SIG-M5 treated with dmso at 0.1 percent for 504 hours (cell line): ENCODE measurements around the gene FOXL1.
"Not testable (repeated sequence)": the region's sequence is repeated elsewhere in the genome, so short reads cannot be mapped to it uniquely, and the experiment has no call there.

Experiments used
- DNase-seq: peaks from one replicate; lab custom pipeline; 2025; ENCODE audit not compliant: unreplicated experiment; lab: John Stamatoyannopoulos, UW

Gene FOXL1

DNA sequence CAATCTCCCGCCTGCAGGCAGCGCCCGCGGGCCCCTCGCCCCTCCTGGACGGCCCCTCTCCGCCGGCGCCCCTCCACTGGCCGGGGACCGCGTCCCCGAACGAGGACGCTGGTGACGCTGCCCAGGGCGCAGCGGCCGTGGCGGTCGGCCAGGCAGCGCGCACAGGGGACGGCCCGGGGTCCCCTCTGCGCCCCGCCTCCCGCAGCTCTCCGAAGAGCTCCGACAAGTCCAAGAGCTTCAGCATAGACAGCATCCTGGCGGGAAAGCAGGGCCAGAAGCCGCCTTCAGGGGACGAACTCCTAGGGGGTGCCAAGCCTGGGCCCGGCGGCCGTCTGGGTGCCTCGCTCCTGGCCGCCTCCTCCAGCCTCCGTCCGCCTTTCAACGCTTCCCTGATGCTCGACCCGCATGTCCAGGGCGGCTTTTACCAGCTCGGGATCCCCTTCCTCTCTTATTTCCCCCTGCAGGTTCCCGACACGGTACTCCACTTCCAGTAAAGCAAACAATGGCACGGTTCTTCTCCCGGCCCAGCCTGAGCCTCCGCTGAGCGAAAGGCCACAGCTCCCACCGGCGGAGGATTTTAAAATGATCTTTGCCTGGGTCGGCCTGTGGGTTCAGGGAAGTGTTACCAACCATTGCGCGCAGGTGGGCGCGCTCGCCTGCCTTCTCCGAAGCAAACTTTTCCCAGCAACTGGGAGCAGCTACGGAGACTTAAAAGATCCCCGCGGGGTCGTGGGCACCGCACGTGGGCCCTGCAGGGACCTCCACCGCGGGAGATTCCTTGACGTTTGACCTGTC is 1.1 kb downstream of the FOXL1 start:
- DNase-seq: no peak

DNA sequence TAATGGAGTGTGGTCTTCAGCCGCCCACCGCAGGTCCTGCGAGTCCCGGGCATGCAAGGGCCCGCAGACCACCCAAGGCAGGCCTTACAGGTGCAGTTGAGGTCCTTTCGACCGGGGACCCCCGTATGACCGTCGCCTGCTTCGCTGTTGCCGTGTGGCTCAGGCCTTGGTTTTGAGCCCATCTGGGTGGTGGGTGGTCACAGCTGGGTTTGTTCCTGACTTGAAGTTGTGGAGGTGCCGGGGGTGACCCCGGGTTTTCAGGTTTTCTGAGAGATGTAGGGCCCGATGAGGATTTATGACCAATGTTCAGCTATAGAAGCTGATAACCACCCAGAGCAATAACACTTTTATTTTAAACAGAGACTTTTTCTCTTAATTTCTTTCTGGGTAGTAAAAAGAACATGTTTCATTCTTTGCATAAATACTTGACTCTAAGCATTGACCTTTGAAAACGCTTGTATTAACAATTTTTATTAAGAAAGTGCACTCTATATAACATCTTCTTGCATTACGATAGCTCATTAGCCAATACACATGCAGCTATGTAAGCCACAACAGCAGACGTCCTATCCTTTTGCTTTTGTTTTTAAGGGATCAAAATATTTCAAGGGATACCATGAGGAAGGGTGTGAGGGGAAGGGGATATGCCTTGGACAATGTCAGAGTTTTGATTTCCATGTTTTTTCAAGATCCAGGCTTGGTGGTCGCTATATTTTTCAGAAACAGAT is 1.9 kb downstream of the FOXL1 start:
- DNase-seq: no peak

DNA sequence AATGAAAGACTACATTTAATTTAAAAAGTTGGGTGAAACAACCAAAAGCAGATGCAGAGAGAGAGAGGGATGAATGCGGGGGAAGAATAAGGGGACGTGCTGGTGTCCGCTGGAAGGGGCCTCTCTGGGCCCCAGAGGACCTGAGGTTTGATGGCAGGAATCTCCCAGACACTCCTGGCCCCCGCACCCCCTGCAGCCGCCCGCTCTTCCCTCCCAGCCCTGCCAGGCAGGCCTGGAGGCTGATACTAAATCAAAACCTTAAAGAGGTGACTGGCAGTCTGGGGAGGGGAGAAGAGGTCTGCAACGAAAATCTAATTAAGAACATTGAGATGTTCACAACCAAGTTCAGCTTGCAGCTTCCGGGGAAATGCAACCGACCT is 2.4 kb downstream of the FOXL1 start:
- DNase-seq: no peak

DNA sequence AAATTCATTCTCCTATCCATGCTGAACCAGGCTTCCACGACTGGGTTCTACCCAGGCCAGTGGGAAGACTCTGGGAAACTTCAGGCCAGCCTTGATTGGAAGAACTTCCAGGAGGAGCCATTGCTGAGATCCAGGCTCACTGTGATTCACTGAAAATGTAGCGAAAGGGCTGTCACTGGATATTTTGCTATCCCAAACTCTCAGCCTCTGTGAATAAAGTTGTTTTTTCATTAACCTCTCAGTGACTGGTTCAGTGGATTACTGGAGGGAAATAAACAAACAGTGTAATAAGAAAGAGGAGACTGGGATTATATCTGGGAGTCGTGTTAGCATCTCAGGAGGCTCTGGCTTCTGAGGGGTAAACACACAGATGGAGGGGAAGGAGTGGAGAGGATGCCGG is 3.1 kb downstream of the FOXL1 start:
- no peak for DNase-seq

DNA sequence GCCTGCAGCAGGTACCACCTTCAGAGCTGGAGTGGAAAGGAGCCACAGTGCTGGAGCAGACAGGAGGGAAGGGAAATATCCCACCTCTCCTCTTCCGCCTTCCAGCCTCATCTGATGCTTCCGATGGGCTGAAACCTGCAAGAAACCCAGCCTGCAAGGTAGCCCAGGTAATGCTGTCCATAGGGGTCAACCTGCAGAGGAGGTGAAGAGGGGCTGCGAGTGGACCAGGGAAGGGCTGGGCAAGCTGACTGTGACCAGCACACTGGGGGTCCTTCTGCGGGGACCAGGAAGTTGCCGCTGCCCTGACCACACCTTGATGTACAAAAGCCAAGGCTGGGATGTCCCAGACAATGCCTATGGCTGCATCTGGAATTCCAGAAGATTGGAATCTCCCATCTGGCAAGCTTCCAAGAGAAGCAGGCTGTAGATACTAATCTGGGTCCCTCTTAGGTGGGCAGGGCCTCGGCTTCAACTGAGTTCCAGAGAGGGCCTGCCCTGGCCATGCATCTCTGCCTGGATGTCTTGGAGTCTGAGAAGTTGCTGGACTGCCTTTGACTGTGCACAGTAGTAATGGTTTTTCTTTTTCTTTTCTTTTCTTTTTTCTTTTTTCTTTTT is 5.8 kb downstream of the FOXL1 start:
- DNase-seq: no peak

DNA sequence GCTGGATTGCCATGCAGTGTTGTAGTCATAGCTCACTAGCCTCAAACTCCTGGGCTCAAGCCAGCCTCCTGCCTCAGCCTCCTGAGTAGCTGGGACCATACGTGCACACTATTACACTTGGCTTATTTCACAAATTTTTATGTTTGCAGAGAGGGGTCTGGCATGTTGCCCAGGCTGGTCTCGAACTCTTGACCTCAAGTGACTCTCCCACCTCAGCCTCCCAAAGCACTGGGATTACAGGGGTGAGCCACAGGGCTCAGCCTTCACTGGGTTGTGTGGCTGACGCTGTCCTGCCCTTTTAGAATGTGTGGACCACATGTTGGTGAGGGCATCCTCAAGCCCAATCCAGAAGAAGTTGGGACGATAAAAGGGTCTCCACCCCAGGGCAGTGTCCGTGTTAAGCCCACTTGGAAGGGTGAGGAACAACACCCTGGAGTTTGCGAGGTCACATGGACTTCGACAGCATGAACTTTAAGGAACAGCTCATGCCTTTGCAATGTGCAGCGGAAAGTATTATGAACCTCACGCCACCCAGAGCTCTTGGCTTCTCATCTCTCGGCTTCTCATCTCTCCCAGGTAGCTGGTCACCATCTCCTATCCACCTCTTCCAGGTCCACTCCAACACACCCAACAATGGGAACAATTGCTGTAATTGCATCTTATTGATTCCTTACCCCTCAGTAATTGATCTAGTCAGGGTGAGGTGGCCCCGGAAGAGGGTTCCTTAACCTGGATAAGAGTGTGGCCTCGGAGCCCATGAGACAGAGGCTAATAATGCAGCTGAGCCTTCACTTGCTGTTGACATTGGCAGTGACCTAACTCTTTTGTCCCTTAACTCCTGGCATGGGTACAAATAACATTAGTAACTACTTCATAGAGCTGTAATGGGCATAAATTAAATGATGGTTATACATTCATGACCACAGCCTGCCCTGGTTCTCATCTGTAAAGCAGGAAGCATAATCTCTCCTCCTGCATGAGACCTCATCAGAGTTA is 6.7 kb downstream of the FOXL1 start:
- DNase-seq: no peak

DNA sequence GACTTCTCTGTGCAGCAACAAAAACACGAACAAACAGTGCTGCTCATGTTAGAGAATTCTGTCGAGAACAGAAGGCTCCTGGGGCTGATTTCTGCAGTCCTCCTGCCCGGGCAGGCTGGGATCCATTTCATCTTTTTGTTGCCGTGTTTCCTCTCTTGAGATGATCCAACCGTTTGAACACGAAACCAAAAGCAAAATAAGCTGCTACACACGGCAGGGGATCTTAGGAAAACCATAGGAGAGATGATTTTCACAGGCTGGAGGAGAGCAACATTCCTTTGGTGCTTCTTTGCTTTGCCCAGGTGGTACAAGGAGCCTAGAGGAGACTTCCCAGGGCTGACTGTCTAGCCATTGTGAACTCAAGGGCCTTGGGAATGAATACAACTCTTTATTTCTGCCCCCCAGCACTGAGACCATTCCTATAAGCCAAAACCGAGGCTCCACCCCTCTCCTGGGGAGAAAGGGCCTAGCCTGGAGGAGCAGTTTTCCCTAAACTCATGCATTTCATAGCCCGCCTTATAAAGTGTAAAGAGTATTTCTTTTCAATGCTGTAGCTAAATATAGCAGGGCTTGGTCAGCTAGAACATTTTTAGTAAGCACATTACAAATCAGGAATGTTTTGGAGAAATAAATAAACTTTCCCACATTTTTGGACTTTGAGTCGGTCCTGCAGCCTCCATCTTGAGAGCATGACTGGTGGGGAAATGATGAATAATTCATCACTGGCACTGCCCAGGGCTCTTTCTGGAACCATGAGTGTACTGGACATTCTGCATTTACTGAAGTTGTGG is 7.7 kb downstream of the FOXL1 start:
- DNase-seq: no peak

DNA sequence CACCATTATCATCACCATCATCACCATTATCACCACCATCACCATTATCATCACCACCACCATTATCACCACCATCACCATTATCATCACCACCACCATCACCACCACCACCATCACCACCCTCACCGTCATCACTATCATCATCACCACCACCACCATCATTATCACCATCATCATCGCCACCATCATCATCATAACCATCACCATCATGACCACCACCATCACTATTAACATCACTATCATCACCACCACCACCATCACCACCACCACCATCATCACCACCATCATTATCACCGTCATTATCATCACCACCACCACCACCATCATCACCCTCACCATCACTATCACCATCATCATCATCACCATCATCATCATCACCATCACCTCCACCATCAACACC is 9.1 kb downstream of the FOXL1 start:
- DNase-seq: no peak

DNA sequence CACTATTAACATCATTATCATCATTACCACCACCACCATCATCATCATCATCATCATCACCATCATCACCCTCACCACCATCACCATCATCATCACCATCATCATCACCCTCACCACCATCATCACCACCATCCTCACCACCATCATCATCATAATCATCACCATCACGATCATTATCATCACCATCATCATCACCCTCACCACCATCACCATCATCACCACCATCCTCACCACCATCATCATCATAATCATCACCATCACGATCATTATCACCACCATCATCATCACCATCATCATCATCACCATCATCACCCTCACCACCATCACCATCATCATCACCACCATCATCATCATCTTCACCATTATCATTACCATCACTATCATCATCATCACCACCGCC is 9.6 kb downstream of the FOXL1 start:
- not testable (repeated sequence) for DNase-seq

DNA sequence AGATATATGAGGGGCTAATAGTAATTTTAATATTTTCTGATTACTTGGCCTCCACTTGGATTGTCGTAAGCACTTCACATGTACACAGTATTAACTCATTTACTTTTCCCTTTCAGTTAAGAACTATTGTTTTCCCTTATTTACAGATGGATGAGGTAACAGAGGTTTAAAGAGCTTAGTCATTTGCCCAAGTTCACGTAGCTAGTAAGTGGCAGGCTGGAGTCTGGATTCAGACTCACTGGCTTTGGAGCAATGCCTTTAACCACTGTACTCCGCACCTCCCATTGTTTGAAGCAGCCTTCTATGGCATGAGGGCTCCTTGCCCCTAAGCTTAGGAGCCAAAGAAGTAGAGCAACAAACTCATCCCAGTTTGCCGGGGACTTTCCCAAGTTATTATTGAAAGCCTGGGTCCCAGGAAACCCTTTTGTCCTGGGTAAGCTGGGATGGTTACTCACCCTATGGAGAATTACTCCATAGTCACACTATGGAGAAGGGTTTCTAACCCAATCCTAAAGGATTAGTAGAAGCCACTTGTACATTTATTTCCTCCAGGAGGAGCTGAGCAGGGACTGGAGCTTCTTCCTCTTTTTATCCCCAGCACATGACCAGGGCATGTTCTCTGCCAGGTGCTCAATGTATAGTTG is 12.3 kb downstream of the FOXL1 start:
- no peak for DNase-seq

DNA sequence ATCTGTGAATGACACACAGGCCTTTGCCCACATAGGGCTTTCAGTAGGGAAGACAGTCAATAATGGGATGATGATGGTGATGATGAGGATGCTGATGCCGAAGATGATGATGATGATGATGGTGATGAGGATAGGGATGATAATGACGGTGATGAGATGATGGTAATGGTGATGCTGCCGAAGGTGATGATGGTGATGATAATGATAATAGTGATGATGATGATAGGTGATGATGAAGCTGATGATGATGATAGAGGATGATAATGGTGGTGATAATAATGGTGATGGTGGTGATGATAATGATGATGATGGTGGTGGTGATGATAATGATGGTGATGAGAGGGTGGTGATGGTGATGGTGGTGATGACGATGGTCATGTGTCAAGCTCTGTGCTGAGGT is 12.9 kb downstream of the FOXL1 start:
- DNase-seq: no peak

DNA sequence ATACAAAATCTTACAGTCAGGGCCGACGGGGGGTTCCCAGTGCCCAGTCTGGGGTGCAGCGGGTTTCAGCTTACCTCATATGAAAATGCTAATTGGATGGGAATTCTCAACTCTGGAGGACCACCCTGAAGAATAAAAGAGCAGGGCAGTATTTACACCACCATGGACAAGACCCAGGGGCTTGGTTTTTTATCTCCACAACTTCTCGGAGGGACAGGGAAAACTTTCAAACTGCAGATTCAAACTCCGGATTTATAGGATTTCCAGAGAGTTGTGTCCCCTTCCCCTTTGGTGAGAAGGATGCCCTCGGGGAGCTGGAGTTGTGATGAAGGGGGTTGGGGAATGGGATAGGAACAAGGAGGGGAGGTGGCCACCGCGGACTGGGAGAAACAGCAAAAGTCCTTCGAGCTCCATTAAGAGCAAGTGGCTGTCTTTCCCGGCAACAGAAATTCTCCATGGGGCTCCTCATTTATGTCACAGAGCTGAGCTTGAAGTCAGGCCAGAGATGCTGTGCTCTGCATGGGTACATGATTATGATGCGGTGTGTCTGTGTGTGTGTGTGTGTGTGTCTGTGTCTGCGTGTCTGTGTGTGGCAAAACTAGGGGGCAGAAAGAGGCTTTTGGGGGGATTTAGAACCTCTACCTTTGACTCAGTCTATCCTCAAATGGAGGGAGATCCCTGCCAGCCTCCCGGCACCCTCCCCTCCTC is 15.7 kb downstream of the FOXL1 start:
- DNase-seq: no peak

DNA sequence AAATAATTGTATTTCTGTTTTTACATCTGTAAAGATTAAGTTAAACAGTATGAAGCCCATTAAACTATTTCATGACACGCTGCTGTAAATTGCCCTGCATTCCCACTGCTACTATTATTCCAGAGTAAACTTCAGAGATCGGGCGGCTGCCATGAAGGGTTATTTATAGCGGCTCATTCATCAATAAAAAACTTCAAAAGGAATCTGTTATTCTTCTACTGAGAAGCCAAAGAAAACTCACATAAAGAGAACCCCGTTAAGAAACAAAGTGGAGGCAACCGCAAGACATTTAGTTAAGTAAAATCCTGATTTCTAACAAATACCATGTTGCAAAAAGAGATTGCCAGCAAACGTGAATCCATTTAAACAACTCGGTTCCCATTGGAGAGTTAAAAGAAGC is 16.4 kb downstream of the FOXL1 start:
- DNase-seq: no peak

DNA sequence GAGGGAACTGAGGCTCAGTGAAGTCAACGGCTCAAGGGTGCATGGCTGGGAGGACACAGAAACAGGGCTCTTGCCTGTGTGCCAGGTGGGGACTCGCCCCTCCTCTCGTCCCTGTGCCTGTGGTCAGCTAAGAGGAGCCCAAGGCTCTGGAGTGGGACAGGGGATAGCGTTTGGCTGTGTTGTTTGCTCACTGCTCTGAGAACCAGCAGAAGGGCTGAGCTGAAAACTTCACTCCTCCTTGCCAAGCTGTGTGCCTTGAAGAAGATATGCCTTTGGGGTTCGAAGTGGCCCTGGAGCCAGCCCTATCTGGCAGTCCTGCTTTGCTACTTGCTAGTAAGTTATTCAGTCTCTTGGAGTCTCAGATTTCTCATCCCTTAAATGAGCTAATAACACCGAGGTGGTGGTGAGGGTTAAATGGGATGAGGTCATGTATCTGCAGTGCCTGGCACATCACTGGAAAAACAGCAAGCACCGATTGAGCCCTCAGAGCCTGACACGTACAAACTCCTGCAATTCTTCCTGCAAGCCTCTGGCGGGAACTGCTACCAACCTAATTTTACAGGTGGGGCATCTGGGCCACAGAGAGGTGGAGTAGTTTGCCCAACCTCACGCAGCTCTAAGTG is 17.7 kb downstream of the FOXL1 start:
- DNase-seq: no peak

DNA sequence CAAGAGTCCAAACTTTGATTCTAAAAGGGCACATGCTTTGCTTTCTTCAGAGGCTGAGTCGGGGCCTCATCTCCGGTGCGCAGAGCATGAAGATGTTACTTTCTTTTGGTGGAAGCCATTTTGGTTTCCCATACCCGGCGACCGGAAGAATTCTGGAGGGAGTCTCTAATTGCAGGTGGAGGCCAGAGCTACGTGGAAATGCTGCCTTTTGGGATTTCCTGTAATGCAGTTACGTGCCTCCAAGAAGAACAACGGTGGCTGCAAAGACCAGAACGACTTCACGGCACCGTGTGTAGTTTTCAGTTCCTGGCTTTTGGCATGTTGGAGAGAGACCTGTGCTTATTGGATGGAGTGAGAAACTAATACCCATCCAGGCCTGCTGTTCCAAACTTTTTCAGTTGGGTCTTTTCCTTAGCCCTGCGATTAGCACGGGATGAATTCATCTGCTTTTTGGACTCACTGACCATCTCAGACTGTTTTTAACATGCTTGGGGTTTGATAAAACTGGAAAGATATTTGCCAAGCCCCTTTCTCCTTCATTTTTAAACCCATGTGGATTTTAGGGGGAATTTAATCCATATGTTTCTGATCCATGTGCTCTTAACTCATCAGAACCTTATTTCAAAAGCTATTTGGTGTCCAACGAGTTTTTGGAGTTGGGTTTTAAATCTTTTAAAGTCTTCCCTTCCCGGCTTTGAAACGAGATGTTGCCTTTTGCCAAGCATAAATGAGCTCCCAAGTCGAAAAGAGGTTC is 19.0 kb downstream of the FOXL1 start:
- DNase-seq: no peak

DNA sequence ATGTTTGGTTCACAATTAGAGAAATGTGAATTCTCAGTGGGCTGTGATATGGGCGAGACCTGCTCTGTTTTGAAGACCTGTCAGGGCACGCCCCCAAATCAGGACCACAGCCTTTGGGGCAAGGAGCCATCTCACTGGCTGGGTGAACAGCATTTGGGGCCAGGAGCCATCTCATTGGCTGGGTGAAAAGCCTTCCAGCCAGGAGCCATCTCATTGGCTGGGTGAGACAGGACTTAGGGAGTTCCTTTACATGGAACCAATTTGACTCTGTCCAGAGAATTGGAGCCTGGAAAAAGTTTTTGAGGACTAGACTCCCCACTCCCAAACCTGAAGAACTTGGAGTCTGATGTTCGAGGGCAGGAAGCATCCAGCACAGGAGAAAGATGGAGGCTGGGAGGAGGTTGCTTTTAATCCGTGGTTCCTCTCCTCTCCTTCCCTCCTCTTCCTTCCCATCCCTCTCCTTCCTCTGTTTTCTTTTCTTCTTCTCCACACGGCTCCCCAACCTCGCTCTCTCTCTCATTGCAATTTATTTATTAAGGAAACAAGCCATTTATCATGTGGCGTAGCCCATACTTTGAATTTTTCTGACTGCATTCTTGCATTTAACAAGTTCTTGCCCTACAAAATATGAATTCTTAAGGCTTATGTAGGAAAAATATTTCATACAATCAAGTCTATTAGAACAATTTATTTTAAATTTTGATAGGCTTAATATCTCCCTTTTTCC is 19.7 kb downstream of the FOXL1 start:
- DNase-seq: no peak
